OCI-LY1 (cell line): ENCODE results near the gene KAT5.
"Not testable (repeated sequence)": the region's sequence is repeated elsewhere in the genome, so short reads cannot be mapped to it uniquely, and the experiment has no call there.

Experiments used
- H2AFZ ChIP-seq: fragments of 200-600 bp; sonication (generic), shearing (Covaris generic); 2 replicates; pipeline ENCODE4 v1.6.0; 2014; ENCODE audit warnings: antibody characterized with exemption, mild to moderate bottlenecking, low read length
- H3F3A ChIP-seq: fragments of 200-600 bp; sonication (generic), shearing (Covaris generic); 2 replicates; pipeline ENCODE4 v1.6.0; 2014; ENCODE audit warnings: mild to moderate bottlenecking, antibody characterized with exemption, low read length, moderate library complexity; ENCODE audit not compliant: insufficient read depth
- H3K27ac ChIP-seq: fragments of 200-600 bp; sonication (generic); 2 replicates; pipeline ENCODE4 v1.5.1; 2014; ENCODE audit warnings: low read length, mixed run types, mild to moderate bottlenecking, low read depth; ENCODE audit not compliant: poor library complexity, severe bottlenecking
- H3K27me3 ChIP-seq: fragments of 200-600 bp; sonication (generic); 2 replicates; pipeline ENCODE4 v1.6.0; 2014; ENCODE audit warnings: antibody characterized with exemption, mild to moderate bottlenecking, low read length, moderate library complexity; ENCODE audit not compliant: insufficient read depth
- H3K36me3 ChIP-seq: fragments of 200-600 bp; sonication (generic); 2 replicates; pipeline ENCODE4 v1.6.1; 2014; ENCODE audit warnings: mild to moderate bottlenecking, antibody characterized with exemption, low read length, moderate library complexity, mixed read lengths; ENCODE audit not compliant: insufficient read depth
- H3K4me1 ChIP-seq: fragments of 200-600 bp; sonication (generic); 2 replicates; pipeline ENCODE4 v1.5.1; 2014; ENCODE audit warnings: mild to moderate bottlenecking, low read length, moderate library complexity; ENCODE audit not compliant: insufficient read depth, severe bottlenecking
- H3K4me2 ChIP-seq: fragments of 200-600 bp; sonication (generic), shearing (Covaris generic); 2 replicates; pipeline ENCODE4 v1.6.1; 2014; ENCODE audit warnings: low read length
- H3K4me3 ChIP-seq: fragments of 200-600 bp; sonication (generic); 2 replicates; pipeline ENCODE4 v1.5.1; 2014; ENCODE audit warnings: low read length, low read depth, mild to moderate bottlenecking, mixed read lengths; ENCODE audit not compliant: poor library complexity, severe bottlenecking
- H3K79me2 ChIP-seq: fragments of 200-600 bp; shearing (Covaris generic); 2 replicates; pipeline ENCODE4 v1.6.1; 2016; ENCODE audit warnings: mixed run types, low read length, mixed read lengths; ENCODE audit not compliant: insufficient read depth
- H3K9ac ChIP-seq: fragments of 200-600 bp; sonication (generic), shearing (Covaris generic); 2 replicates; pipeline ENCODE4 v1.6.1; 2014; ENCODE audit warnings: mild to moderate bottlenecking, low read length, mixed read lengths
- H3K9me2 ChIP-seq: fragments of 200-600 bp; sonication (generic), shearing (Covaris generic); 2 replicates; pipeline ENCODE4 v1.6.1; 2014; ENCODE audit warnings: low read depth, mild to moderate bottlenecking, low read length, mixed read lengths
- H3K9me3 ChIP-seq: fragments of 200-600 bp; shearing (Covaris generic); 2 replicates; pipeline ENCODE4 v1.6.1; 2014; ENCODE audit warnings: low read length, mixed read lengths
- H4K20me1 ChIP-seq: fragments of 200-600 bp; sonication (generic), shearing (Covaris generic); 2 replicates; pipeline ENCODE4 v1.6.0; 2016; ENCODE audit warnings: mild to moderate bottlenecking, low read length; ENCODE audit not compliant: insufficient read depth
- EZH2 ChIP-seq: fragments of 200-600 bp; sonication (generic), shearing (Covaris generic); IDR thresholded peaks from 2 replicates; pipeline ENCODE4 v1.8.0; 2017; ENCODE audit warnings: borderline replicate concordance, mixed run types, mild to moderate bottlenecking, antibody characterized with exemption, low read length, moderate library complexity, mixed read lengths
- TF ChIP-seq, protein P1 (sequence below): fragments of 200-600 bp; sonication (generic), shearing (Covaris generic); IDR thresholded peaks from 2 replicates; pipeline ENCODE4 v1.5.1; 2017; ENCODE audit warnings: mild to moderate bottlenecking, antibody characterized with exemption, low read length, moderate library complexity, mixed read lengths

Gene KAT5

DNA sequence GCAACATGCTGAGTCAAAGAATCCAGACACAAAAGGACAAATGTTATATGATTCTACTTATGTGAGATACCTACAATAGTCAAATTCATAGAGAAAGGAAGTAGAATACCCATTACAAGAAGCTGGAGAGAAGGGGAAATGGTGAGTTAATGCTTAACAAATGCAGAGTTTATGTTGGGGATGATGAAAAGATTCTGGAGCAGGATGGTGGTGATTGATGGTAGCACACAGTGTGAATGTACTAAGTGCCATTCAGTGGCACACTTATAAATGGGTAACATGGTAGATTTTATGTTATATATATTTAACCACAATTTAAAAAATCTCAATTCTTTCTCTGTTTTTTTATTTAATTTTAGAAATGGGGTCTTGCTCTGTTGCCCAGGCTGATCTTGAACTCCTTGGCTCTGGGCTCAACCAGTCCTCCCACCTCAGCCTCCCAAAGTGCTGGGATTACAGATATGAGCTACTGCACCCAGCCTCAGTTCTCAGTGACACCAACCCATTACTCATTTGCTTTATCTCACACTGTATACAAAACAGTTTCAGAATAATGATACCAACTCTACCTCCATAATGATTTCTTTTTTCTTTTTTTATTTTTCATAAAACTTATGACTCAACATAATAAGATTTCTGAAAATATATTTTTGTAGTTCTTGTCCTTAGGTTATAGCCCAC is 39.7 kb upstream of the KAT5 start:
- Histone ChIP-seq H3K4me1 (no peaks in the 10 kb centered on the region), H3K9me2 (no peaks in the 10 kb centered on the region), H3K4me2 (no peak overlapping the region), H3K4me3 (no peak overlapping the region), H3F3A (no peaks in the 10 kb centered on the region), H3K36me3 (no peaks in the 10 kb centered on the region), H4K20me1 (no peaks in the 10 kb centered on the region), H3K27ac (no peak overlapping the region), H3K9ac (no peak overlapping the region), H3K79me2 (no peaks in the 10 kb centered on the region), H3K27me3 (no peaks in the 10 kb centered on the region), H3K9me3 (no peaks in the 10 kb centered on the region), H2AFZ (no peak overlapping the region)
- TF ChIP-seq, protein P1, sequence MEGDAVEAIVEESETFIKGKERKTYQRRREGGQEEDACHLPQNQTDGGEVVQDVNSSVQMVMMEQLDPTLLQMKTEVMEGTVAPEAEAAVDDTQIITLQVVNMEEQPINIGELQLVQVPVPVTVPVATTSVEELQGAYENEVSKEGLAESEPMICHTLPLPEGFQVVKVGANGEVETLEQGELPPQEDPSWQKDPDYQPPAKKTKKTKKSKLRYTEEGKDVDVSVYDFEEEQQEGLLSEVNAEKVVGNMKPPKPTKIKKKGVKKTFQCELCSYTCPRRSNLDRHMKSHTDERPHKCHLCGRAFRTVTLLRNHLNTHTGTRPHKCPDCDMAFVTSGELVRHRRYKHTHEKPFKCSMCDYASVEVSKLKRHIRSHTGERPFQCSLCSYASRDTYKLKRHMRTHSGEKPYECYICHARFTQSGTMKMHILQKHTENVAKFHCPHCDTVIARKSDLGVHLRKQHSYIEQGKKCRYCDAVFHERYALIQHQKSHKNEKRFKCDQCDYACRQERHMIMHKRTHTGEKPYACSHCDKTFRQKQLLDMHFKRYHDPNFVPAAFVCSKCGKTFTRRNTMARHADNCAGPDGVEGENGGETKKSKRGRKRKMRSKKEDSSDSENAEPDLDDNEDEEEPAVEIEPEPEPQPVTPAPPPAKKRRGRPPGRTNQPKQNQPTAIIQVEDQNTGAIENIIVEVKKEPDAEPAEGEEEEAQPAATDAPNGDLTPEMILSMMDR: no peak
- no peak for TF ChIP-seq EZH2

DNA sequence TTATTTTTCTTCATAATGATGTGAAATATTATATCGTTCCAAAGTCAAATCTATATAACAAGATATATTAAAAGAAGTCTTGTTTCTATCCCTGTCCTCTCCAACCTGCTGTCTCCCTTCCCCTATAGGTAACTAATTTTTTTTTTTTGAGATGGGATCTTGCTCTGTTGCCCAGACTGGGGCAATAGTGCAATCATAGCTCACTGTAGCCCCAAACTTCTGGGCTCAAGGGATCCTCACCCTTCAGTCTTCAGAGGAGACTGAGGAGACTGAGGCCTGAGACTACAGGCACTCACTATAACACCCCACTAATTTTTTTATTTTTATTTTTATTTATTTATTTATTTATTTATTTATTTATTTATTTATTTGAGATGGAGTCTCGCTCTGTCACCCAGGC is 39.1 kb upstream of the KAT5 start:
- H3K9me3 ChIP-seq: no peaks in the 10 kb centered on the region
- H3K4me1 ChIP-seq: no peaks in the 10 kb centered on the region
- H3K27ac ChIP-seq: no peak overlapping the region
- TF ChIP-seq EZH2: no peak
- TF ChIP-seq, protein P1: no peak
- no peaks in the 10 kb centered on the region for H3K36me3 ChIP-seq
- H3F3A ChIP-seq: no peaks in the 10 kb centered on the region
- no peak overlapping the region for H3K4me2 ChIP-seq
- H3K79me2 ChIP-seq: no peaks in the 10 kb centered on the region
- H3K9me2 ChIP-seq: no peaks in the 10 kb centered on the region
- no peak overlapping the region for H3K9ac ChIP-seq
- no peaks in the 10 kb centered on the region for H4K20me1 ChIP-seq
- no peak overlapping the region for H3K4me3 ChIP-seq
- no peak overlapping the region for H2AFZ ChIP-seq
- H3K27me3 ChIP-seq: no peaks in the 10 kb centered on the region

- no peaks in the 10 kb centered on the region for H3K36me3 ChIP-seq
- no peaks in the 10 kb centered on the region for H3K9me3 ChIP-seq
- no peak for TF ChIP-seq EZH2
- H3K27me3 ChIP-seq: no peaks in the 10 kb centered on the region
- no peak overlapping the region for H3K4me3 ChIP-seq
- no peak overlapping the region for H3K9ac ChIP-seq
- H3K27ac ChIP-seq: no peak overlapping the region
- no peaks in the 10 kb centered on the region for H3F3A ChIP-seq
- H3K79me2 ChIP-seq: no peaks in the 10 kb centered on the region
- H3K9me2 ChIP-seq: no peaks in the 10 kb centered on the region
- no peaks in the 10 kb centered on the region for H4K20me1 ChIP-seq
- H3K4me1 ChIP-seq: no peaks in the 10 kb centered on the region
- no peak overlapping the region for H2AFZ ChIP-seq
- no peak overlapping the region for H3K4me2 ChIP-seq
Observed at GRCh38 chr11:65680192-65680743, 31.8 kb upstream of the KAT5 start.

- not testable (repeated sequence) for H3K27ac ChIP-seq, H3K79me2 ChIP-seq, H3K9me3 ChIP-seq, H3K9ac ChIP-seq, H3K36me3 ChIP-seq, H3K4me1 ChIP-seq, H3K27me3 ChIP-seq, H3F3A ChIP-seq, H3K4me2 ChIP-seq, H3K4me3 ChIP-seq, H2AFZ ChIP-seq, H4K20me1 ChIP-seq, H3K9me2 ChIP-seq
Observed at GRCh38 chr11:65683480-65683879, 28.6 kb upstream of the KAT5 start.
